ENCODE results near the gene DFFA.
"Not testable (repeated sequence)": the region's sequence is repeated elsewhere in the genome, so short reads cannot be mapped to it uniquely, and the experiment has no call there.

Gene DFFA

GRCh38 chr1:10430216-10431069, 41.9 kb downstream of the DFFA start, which contains the start of gene CENPS:
TSS of gene CENPS (plus strand) at chr1:10430433. CDS start at chr1:10430518, 85 bp downstream.
- peak; percentile 86 to 87 (median 86) for DNase-seq (ENCODE audit: low read depth in 2 of 3, low spot score in 2 of 3)

- no peak for DNase-seq (ENCODE audit: low read depth in 2 of 3, low spot score in 2 of 3)
These were observed 42.5 kb downstream of the DFFA start for GRCh38 chr1:10429868-10430215.

- DNase-seq (ENCODE audit: low read depth in 2 of 3, low spot score in 2 of 3) = no peak
These were observed 43.3 kb downstream of the DFFA start for GRCh38 chr1:10428984-10429383.

GRCh38 chr1:10426535-10426848, 45.8 kb downstream of the DFFA start:
- DNase-seq (ENCODE audit: low read depth in 2 of 3, low spot score in 2 of 3) = not testable (repeated sequence)

GRCh38 chr1:10425826-10426534, 46.3 kb downstream of the DFFA start:
- DNase-seq (ENCODE audit: low read depth in 2 of 3, low spot score in 2 of 3) = not testable (repeated sequence)

- DNase-seq (ENCODE audit: low read depth in 2 of 3, low spot score in 2 of 3) = no peak
These were observed 47.7 kb downstream of the DFFA start for GRCh38 chr1:10424651-10425050.

GRCh38 chr1:10424034-10424433, 48.3 kb downstream of the DFFA start:
- DNase-seq (ENCODE audit: low read depth in 2 of 3, low spot score in 2 of 3) = no peak

- DNase-seq (ENCODE audit: low read depth in 2 of 3, low spot score in 2 of 3) = no peak
These were observed 50.7 kb downstream of the DFFA start for GRCh38 chr1:10421637-10422036.

GRCh38 chr1:10419351-10419750, 53.0 kb downstream of the DFFA start:
- DNase-seq (ENCODE audit: low read depth in 2 of 3, low spot score in 2 of 3) = no peak

GRCh38 chr1:10418741-10419140, 53.6 kb downstream of the DFFA start:
- not testable (repeated sequence) for DNase-seq (ENCODE audit: low read depth in 2 of 3, low spot score in 2 of 3)

GRCh38 chr1:10415967-10416366, 56.4 kb downstream of the DFFA start:
- not testable (repeated sequence) for DNase-seq (ENCODE audit: low read depth in 2 of 3, low spot score in 2 of 3)

GRCh38 chr1:10415211-10415930, 57.0 kb downstream of the DFFA start:
- DNase-seq (ENCODE audit: low read depth in 2 of 3, low spot score in 2 of 3) = no peak

- no peak for DNase-seq (ENCODE audit: low read depth in 2 of 3, low spot score in 2 of 3)
These were observed 65.1 kb downstream of the DFFA start for GRCh38 chr1:10407201-10407600.
